ENCODE measurements around the gene KIF2C.
"Not testable (repeated sequence)": the region's sequence is repeated elsewhere in the genome, so short reads cannot be mapped to it uniquely, and the experiment has no call there.

Gene KIF2C

GRCh38 chr1:44799770-44800584, 60.3 kb downstream of the KIF2C start, which contains the start of gene PLK3:
Gene PLK3 (plus strand): TSS chr1:44800377. CDS start chr1:44800464, 87 bp downstream.
- peak; percentile 97 for DNase-seq

- peak; percentile 47 for DNase-seq
Measured at GRCh38 chr1:44801491-44802305, 62.1 kb downstream of the KIF2C start.

DNA sequence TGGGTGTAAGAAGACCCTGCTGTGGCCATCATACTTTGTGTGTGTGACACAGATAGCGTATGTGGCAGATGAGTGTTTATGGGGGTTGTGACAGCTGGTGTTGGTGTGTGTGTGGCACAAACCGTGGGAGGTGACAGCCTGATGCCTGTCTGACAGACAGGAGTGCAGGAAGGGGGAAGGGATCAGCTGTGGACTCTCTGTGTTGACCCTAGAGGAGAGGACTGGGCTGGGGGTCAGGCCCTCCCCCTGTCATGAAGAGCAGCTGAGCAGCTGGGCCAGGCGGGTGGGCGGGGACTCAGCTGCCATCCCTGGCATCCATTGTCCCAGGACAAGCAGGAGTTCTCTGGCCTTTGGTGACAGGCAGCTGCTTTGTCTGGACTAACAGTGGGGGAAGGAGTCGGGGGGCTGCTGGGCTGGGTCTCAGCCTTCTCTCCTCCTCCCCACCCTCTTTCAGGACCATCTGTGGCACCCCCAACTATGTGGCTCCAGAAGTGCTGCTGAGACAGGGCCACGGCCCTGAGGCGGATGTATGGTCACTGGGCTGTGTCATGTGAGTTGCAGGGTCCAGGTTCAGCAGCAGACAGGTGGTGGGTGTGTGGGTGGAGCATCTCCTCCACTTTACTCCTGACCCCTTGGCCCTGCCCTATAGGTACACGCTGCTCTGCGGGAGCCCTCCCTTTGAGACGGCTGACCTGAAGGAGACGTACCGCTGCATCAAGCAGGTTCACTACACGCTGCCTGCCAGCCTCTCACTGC, 62.8 kb downstream of the KIF2C start:
- no peak for DNase-seq

- DNase-seq: no peak
Measured at GRCh38 chr1:44803062-44803311, 63.4 kb downstream of the KIF2C start.

DNA sequence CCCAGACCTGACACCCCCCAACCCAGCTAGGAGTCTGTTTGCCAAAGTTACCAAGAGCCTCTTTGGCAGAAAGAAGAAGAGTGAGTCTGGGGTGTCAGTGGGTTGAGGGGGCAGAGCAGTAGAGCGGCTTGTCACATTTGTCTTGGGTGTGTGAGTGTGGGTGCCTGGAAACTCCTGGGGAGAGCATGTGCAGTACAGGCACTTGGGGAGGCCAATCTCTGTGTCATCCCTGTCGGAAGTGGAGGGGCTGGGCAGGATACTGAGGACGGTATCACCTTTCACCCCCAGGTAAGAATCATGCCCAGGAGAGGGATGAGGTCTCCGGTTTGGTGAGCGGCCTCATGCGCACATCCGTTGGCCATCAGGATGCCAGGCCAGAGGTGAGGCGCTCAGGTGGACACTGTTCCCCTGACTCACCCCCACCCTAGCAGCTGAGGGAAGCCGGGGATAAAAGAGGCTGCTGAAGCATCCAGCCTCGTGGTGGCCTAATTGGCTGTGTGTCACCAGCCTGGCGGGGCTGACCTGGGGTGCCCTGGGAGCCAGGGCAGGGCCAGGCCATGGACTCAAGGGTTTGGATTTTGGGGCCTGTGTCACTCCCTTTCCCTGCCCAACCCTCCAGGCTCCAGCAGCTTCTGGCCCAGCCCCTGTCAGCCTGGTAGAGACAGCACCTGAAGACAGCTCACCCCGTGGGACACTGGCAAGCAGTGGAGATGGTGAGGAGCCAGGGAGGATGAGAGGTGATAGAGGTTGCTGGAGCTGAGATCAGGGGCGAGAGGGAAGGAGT, 63.9 kb downstream of the KIF2C start:
- no peak for DNase-seq

DNA sequence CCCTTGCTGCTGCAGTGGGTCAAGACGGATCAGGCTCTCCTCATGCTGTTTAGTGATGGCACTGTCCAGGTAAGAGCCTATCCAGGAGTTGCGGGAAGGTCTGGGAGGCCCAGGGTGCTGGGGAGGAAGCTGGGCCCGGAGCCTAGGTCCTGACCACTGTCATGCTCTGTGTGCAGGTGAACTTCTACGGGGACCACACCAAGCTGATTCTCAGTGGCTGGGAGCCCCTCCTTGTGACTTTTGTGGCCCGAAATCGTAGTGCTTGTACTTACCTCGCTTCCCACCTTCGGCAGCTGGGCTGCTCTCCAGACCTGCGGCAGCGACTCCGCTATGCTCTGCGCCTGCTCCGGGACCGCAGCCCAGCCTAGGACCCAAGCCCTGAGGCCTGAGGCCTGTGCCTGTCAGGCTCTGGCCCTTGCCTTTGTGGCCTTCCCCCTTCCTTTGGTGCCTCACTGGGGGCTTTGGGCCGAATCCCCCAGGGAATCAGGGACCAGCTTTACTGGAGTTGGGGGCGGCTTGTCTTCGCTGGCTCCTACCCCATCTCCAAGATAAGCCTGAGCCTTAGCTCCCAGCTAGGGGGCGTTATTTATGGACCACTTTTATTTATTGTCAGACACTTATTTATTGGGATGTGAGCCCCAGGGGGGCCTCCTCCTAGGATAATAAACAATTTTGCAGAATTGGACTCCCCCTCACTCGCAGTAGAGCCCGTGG, 65.8 kb downstream of the KIF2C start:
- no peak for DNase-seq

- no peak for DNase-seq
Measured at GRCh38 chr1:44806025-44806703, 66.5 kb downstream of the KIF2C start.

DNA sequence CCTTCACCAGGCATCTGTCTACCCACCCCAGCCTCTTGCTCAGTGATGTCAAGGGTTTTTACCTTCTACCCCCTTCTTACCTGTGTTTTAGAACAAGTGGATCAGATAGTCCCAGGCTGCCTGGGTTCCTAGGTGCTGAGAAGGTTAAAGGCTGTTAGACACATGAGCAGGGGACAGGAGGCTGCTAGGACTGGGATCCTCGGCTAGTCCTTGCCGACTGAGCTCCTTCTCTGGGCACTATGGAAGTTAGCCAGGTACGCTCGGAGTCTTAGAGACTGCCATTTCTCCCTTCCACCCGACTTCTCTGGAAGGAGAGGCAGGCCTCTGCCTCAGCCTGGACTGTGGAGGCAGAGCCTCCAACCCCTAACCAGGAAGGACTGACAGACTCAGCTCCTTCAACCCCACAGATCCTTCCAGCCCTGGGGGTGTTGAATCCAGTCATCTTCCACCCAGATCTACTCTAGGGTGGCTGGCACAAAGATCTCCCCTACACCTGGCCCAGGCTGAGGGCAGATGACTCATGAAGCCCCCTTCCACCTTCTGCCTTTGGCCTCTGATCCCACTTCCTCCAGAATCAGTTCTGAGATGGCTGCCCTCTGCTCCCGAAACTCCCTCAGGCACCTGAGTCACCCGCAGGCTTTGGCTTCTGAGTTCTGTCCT, 67.2 kb downstream of the KIF2C start, which contains the start of gene DYNLT4:
DYNLT4 (minus strand) TSS at position 648 of the 660 bp plus-strand sequence. CDS start 683 bp downstream, outside the sequence.
- no peak for DNase-seq

GRCh38 chr1:44807364-44808062, 67.9 kb downstream of the KIF2C start:
- DNase-seq: peak; percentile 80

DNA sequence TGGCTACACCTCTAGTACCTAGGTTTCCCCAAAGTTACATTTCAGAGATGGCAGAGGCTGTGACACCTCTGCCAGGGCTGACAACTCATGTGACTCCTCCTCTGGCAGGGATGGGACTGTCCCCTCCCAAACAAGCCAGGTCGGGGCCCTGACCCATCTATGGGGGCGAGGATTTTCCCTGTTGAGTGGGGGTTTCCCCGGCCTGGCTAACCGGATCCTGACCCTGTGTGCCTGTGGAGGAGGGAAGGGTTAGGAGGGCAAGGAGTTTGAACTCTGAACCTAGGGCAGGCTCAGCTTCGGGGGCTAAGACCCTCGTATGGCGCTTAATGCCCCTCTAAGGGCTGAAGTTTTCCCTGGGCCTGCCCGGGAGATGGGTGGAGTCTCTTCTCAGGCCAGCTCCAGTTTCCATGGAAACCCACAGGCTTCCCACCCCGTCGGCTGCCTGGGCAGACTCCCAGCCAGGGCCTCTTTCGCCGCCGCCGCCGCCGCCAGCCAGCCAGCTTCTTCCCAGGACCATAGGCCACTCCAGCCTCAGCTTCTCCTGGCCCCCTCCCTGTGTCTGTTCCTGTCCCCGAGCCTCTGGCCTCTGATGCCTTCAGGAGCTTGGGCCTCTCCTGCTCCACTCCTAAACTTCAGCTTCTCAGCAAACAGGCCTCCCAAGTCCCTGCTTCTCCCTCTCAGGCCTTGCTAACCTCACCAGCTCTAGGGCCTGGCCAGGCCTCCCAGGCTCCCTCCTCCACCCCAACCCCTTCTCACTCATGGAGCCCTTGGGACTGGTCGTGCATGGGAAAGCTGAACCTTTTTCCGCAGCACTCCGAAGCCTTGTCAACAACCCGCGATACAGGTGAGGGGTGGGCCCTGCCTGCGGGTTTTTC, 68.7 kb downstream of the KIF2C start, which contains the start of gene BTBD19:
BTBD19 (plus strand) TSS at position 461 of the 875 bp plus-strand sequence; CDS start at position 759, 298 bp downstream.
- peak; percentile 77 for DNase-seq

DNA sequence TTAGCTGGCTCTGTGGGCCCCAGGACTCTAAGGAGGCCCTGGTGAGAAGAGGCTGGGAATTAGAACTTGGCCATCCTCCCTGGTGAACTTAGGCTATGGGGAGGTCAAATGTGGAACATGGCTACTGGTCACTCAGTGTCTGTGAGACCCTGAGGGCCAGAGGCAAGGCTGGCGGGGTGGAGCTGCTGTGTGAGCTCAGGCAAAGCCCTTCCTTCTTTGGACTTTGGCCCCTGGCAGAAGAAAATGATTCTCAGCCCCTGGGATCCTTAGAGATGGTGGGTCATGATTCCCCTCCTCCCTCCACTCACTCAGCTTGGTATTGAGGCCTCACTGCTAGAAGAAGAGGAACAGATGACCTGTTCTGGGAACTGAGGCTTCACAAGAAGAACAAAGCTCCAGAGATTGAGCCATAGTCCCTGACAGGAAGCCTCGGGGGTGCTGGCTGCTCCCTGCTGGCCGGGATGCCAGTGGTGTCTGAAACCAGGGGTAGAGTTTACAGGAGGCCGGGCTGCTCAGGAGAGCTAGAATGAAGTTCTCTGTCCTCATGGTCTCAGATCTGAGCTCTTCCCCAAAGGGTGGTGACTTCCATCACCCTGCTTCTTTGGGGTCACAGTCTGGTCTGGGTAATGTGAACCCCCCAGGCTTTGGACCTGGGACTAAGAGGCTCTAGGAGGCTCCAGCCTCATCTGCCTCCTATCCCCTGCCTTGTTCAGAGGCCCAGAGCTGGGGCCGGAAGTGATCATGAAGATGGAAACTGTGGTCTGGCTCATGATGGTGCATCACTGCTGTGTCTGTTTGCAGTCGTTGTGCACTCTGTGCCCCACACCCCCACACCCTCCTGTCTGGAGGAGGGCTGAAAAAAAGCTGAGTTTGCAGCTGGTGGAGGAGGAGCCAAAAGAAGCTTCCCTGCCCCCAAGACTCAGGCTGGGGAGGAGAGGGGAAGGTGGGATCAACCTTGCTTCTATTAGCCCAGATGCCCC, 69.6 kb downstream of the KIF2C start:
- DNase-seq: peak; percentile 77

GRCh38 chr1:44810101-44810761, 70.6 kb downstream of the KIF2C start:
- no peak for DNase-seq

DNA sequence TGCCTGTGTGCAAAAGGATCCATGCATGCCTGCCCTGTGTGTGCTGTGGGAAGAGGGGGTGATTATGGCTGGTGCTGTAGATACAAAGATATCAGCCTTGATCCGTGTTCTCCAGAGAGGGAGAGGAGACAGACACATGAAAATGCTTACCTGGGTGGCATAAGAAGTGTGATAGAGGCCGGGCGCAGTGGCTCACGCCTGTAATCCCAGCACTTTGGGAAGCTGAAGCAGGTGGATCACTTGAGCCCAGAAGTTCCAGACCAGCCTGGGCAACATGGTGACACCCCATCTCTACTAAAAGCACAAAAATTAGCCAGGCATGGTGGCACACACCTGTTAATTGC, 71.1 kb downstream of the KIF2C start:
- DNase-seq: not testable (repeated sequence)

DNA sequence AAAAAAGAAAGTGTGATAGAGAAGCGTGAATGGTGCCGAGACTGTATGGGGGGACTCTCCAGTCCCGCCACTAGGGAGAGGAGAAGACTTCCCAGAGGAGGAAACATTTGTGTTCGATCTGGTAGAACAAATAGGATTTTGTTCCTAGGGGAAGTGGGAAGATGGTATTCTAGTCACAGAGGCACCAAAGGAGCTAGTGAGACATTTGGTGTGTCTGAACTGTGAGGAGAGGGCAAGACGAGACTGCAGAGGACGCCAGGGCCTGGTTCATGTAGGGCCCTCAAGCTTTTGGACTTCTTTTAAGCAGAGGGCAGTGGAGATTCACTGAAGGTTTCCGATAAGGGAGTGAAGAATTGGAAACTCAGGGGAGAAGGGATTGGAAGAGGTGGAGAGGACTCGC, 71.6 kb downstream of the KIF2C start:
- DNase-seq: no peak

- DNase-seq: no peak
Measured at GRCh38 chr1:44812822-44813543, 73.3 kb downstream of the KIF2C start.

DNA sequence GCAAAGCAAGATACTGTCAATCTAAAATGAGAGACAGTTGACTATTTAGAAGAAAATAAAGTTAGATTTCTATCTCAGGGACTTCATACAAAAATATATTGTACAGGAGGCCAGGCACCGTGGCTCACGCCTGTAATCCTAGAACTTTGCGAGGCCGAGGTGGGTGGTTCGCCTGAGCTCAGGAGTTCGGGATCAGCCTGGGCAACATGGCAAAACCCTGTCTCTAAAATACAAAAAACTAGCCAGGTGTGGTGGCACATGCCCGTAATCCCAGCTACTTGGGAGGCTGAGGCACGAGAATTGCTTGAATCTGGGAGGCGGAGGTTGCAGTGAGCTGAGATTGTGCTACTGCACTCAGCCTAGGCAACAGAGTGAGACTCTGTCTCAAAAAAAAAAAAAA, 76.3 kb downstream of the KIF2C start:
- not testable (repeated sequence) for DNase-seq

Measured in stimulated activated CD4-positive, alpha-beta T cell treated with anti-CD3 and anti-CD28 coated beads, Interleukin-12 subunit alpha, Interleukin-12 subunit beta, amount 100 ng/mL, for 4 hours (primary cell).